Activated T-cell treated with anti-CD3 and anti-CD28 coated beads, Interleukin-2, amount 50 U/mL, for 1 hour (primary cell): ENCODE data around the gene RPIA.
"Not testable (repeated sequence)": the region's sequence is repeated elsewhere in the genome, so short reads cannot be mapped to it uniquely, and the experiment has no call there.

ENCODE experiments used
- DNase-seq: peaks from one replicate; pipeline ENCODE4 v3.0.0-alpha.2; 2020

Gene RPIA

DNA sequence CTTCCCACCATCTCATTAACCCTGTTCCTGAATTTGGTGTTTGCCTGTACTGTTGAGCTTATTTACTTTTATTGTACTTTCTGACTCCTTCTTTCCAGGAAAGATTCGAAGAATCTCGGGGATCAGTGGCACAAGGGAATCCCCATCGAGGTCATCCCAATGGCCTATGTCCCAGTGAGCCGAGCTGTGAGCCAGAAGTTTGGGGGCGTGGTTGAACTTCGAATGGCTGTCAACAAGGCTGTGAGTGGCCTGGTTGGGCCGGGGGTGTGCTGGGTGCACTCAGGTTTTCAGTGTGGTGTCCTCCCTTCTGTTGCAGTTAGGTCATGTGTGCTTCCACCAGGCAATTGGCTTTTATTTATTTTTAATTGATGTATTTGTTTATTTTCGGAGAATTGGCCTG is 45.0 kb downstream of the RPIA start:
- DNase-seq, result no peak

DNA sequence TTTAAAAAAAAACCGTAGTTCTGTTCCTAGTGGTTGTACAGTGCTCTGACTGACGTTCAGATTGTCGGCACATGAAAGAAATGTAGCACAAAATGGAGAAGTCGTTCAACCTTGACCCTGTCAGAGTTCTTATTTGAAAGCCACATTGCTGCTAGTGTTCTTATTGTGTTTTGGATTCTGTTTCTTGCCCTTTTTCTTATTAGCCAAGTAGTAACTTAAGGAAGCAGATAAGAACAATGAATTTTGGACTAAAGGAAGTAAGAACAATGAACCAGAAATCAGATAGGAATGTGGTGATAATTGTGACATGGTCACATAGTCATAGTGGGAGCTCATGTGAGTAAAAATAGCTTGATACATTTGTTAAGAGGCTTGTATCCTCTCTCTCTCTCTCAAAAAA is 45.9 kb downstream of the RPIA start:
- no peak for DNase-seq

GRCh38 chr2:88738271-88738670 is 46.8 kb downstream of the RPIA start:
- DNase-seq, result no peak

DNA sequence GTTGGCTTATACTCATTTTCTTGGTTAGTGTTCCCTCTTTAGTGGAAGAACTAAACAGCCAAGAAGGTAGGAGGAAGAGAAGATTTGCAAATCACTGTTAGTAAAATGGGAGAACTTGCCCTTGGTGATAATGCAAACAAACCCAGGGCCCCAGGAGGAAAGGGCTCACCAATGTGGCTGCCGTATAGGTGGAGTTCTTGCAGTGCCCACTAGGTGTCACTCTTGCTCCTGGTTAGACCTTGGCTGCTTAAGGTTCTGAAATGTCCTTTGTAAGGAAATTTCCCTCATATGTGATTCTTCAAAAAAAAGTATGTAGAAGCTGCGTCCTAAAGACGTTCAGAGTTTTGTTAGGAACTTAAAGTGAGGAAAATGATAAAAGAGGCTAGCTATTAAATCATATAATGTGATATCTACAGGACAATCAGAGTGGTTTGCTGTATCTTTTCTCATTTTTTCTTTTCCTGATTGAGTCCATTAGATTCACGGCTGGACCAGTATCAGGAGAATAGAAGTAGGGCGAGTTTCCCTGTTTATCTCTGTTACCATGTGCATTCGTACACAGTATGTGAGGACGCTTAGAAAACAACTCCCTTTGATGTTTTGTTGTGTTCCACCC is 48.6 kb downstream of the RPIA start:
- DNase-seq, result peak; percentile 70

DNA sequence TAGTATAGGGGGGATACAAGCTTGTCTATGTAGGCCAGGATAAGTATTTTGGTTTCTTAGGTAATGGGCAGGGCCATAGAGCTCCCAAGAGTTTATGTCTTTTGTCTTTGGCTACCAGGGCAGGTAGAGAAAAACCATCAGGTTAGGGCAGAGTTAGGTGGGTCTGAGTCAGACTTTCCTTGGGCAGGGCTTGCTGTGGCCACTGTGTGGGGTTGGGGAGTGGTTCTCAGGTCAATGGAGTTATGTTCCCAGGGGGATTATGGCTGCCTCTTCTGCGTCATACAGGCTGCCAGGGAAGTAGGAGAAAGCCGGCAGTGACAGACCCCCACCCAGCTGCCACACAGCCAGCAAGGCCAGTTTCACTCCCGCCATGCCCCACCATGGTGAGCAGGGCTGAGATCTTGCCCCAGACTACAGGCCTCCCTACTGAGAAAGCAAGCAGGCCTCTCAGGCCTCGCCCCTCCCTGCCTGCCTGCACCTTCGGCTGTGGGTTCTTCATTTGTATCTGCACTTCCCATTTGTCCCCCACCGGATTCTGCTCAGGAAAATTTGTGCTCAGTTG is 55.5 kb downstream of the RPIA start:
- no peak for DNase-seq

DNA sequence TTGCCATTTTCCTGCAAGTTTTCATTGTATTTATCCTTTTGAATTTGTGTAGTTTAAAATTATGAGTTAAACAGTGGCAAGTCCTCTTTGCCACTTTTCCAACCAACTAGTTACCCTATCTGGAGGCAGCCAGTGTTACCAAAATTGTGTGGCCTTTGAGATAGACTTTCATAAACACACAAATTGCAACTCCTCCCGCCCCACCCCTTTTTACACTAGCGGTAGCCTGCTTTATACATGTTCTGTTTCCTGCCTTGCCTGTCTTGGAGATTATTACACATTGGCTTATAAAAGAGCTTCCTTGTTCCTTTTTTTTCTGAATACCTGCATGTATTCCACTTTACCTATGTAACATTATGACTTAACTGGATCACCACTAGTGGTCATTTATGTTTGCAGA is 56.5 kb downstream of the RPIA start:
- no peak for DNase-seq

GRCh38 chr2:88751768-88752167 is 60.3 kb downstream of the RPIA start:
- no peak for DNase-seq

DNA sequence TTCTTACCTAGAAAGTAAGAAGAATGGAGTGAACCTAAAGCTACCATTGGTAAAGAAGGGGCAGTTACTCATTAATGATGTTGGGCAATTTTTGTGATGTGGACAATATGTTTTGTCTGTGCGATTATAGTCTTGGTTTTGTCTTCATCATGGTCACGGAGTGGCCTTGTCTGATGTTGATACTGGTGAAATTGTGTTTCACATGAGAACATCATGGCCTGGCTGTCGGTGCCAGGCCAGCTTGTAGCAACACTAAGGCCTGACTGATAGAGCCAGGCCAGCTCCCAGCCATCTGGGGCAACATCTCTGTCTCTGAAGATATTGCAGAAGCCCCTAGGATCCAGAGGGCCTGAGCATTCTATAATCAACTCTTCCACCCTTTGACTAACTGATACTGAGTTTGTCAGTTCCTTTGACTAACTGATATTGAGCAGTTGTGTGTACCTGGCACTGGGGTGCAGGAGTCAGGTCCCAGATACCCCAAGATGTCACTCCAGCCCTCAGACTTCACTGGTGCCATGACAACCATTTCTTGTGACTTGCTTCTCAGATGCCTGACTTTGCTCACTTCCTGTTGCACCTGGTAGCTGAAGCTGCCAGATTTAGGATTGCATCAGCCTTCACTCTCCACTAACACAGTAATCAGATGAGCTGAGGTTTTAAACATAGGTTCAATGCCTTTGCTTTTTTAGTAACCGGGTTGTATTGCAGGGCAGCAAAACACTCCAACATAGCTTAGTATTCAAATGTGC is 62.5 kb downstream of the RPIA start:
- no peak for DNase-seq

GRCh38 chr2:88754585-88755320 is 63.3 kb downstream of the RPIA start:
- DNase-seq, result no peak

GRCh38 chr2:88755836-88756235 is 64.4 kb downstream of the RPIA start:
- DNase-seq, result no peak

- no peak for DNase-seq
Observed at GRCh38 chr2:88757025-88757424, 65.6 kb downstream of the RPIA start.

DNA sequence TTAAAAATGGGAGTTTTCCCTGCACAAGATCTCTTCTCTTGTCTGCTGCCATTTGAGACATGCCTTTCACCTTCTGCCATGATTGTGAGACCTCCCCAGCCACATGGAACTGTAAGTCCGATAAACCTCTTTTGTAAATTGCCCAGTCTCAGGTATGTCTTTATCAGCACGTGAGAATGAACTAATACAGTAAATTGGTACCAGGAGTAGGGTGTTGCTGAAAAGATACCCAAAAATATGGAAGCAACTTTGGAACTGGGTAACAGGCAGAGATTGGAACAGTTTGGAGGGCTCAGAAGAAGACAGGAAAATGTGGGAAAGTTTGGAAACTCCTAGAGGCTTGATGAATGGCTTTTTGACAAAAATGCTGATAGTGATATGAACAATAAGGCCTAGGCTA is 67.2 kb downstream of the RPIA start:
- DNase-seq, result not testable (repeated sequence)

- no peak for DNase-seq
Observed at GRCh38 chr2:88760819-88761598, 69.5 kb downstream of the RPIA start.

DNA sequence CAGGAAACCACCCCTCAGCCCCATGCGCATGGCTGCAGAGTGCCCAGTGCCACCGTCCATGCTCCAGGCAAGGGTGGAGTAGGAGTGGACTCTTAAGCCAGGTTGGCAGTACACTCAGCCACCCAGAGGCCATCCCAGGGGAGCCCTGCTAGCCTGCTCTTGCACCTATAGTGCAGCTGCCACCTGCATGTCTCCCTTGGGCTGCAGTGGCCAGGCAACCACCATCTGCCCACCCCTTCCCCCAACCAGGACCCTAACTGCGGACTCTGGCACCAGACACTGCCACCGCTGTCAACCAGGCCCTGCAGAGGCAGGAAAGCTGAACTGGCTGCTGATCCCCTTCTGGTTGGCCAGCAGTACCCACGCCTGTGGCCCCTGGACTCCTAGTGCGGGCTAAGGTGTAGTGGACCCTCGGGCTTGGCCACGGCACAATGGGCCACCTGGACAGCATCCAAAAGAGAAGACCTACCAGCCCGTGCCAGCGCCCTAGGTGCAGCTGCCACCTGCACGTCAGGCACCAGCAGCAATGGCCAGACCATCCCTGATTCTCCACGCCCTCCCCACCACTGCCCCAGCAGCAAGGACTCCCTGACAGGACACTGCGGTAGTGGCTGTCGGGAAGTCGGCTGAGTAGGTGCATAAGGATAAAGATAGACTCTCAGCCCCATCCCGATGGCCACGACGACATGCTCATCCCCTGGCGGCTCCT is 72.8 kb downstream of the RPIA start:
- DNase-seq, result no peak

GRCh38 chr2:88764850-88765153 is 73.3 kb downstream of the RPIA start:
- DNase-seq, result no peak

DNA sequence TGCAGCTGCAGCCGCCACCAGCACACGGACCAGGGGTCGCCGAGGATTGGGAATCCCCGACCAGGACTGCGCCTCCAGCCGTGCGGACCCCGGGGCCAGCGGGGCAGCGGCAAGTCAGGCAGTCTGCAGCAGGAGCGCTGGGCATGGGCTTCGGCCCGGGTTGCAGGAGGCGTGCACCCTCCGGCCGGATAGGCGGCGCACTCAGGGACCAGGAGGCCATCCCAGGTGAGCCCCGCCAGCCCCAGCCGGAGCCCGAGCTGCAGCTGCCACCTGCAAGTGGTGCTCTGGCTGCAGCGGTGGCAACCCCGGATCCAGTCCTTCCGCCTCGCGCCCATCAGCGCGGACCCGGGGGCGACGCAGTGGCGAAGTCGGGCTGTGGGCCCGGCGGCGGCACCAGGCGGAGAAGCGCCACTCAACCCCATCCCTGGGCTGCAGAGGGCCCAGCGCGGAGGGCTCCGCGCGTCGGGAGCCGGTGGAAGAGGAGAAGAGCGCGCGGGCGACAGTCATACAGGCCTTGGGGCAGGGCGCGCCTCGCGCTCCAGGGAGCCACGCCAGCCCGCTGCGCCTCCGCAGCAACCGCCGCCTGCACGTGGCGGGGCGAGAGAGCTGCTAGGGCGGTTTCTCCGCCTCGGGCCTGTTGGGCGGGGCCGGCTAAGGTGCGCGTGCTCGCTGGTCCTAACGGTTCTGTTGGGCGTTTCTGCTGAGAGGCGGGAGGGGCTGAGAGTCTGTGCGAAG is 73.8 kb downstream of the RPIA start:
- DNase-seq, result peak; percentile 51

GRCh38 chr2:88765889-88766481 is 74.5 kb downstream of the RPIA start:
- DNase-seq, result not testable (repeated sequence)

DNA sequence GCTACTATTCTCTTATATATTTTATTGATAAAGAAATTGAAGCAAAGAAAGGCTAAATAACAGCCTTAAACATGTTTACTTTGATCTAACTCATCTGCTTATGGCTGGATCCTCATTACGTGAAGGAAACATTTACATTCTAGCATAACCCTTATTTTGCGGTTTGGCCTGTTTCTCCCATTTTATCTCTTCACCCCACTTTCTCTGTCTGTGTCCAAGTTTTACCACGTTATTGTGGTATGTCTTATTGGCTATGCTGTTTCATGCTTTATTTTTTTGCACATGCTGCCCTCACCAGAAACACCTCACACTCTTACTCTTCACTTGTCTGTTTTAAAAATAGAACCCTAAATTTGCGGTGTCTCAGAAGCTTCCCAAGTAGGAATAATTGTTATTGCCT is 78.5 kb downstream of the RPIA start:
- no peak for DNase-seq

- not testable (repeated sequence) for DNase-seq
Observed at GRCh38 chr2:88773233-88774028, 82.0 kb downstream of the RPIA start.

- not testable (repeated sequence) for DNase-seq
Observed at GRCh38 chr2:88789213-88789612, 97.7 kb downstream of the RPIA start.
